ENCODE results near the gene NTRK3.
A peak's percentile ranks its signal among the peaks of the same experiment; 100 is the strongest.

NTRK3 gene

DNA sequence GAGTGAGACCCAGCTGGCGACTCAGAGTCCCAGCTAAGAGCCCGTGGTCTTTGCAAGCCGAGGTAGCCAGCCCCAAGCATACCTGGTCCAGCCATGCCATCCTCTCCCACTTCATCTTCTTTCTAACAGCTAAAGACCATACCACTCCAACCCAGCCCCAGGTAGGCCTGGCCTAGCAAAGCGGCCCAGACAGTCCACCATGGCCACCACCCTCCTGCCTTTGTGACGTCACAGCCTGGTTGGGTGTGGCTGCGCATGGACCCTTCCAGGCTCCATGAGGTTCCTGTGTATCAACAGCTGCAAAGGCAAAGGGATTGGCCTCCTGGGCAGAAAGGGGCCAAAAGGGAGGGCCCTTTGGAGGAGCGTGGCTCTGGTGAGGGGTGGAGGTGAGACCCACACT, 4.1 kb downstream of the NTRK3 start:
- H3K9me3 ChIP-seq (ENCODE audit: severe bottlenecking) = no peaks in the 10 kb centered on the region

DNA sequence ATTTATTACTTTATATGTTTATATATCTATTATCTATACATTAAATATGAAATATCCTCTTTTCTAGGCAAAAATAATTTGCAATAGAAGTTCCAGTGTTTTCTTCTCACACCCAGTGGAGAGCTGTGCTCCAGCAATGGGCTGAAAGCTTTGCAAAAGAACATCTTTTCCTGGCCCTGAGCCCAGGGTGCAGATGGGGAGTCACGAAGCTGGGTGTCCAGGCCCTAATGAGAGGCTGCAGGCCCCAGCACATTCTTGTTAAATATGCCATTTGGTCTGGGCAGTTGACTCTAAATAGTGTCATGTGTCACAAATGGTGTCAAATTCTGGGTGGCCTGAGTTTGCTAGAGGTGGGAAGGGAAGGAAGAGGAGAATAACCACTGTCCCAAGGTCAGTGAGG, 5.7 kb downstream of the NTRK3 start:
- TF ChIP-seq, protein P1, sequence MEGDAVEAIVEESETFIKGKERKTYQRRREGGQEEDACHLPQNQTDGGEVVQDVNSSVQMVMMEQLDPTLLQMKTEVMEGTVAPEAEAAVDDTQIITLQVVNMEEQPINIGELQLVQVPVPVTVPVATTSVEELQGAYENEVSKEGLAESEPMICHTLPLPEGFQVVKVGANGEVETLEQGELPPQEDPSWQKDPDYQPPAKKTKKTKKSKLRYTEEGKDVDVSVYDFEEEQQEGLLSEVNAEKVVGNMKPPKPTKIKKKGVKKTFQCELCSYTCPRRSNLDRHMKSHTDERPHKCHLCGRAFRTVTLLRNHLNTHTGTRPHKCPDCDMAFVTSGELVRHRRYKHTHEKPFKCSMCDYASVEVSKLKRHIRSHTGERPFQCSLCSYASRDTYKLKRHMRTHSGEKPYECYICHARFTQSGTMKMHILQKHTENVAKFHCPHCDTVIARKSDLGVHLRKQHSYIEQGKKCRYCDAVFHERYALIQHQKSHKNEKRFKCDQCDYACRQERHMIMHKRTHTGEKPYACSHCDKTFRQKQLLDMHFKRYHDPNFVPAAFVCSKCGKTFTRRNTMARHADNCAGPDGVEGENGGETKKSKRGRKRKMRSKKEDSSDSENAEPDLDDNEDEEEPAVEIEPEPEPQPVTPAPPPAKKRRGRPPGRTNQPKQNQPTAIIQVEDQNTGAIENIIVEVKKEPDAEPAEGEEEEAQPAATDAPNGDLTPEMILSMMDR (IDR thresholded peaks at IDR 0.05; ENCODE audit: poor library complexity, severe bottlenecking) = no peak
- Histone ChIP-seq H3K36me3 (ENCODE audit: low read depth) (no peaks in the 10 kb centered on the region), H3K4me1 (ENCODE audit: insufficient read depth, poor library complexity, severe bottlenecking) (no peaks in the 10 kb centered on the region), H3K9me3 (ENCODE audit: severe bottlenecking) (no peaks in the 10 kb centered on the region), H3K27ac (ENCODE audit: poor library complexity, severe bottlenecking) (no peak overlapping the region), H3K27me3 (ENCODE audit: insufficient read depth, poor library complexity, severe bottlenecking) (peaks cover 34% of the 10 kb centered on the region), H3K4me3 (ENCODE audit: severe bottlenecking) (no peak overlapping the region)
- DNase-seq (ENCODE audit: low spot score) (no peak), ATAC-seq (ENCODE audit: low read depth) (no peak)

More for the DNA sequence above, 4.1 kb downstream of the NTRK3 start:
- Histone ChIP-seq H3K4me3 (ENCODE audit: severe bottlenecking) (no peak overlapping the region), H3K27ac (ENCODE audit: poor library complexity, severe bottlenecking) (no peak overlapping the region), H3K27me3 (ENCODE audit: insufficient read depth, poor library complexity, severe bottlenecking) (peaks cover 47% of the 10 kb centered on the region), H3K36me3 (ENCODE audit: low read depth) (no peaks in the 10 kb centered on the region), H3K4me1 (ENCODE audit: insufficient read depth, poor library complexity, severe bottlenecking) (no peaks in the 10 kb centered on the region)
- ATAC-seq (ENCODE audit: low read depth) = no peak
- no peak for DNase-seq (ENCODE audit: low spot score)
- TF ChIP-seq, protein P1 (IDR thresholded peaks at IDR 0.05; ENCODE audit: poor library complexity, severe bottlenecking) = no peak

DNA sequence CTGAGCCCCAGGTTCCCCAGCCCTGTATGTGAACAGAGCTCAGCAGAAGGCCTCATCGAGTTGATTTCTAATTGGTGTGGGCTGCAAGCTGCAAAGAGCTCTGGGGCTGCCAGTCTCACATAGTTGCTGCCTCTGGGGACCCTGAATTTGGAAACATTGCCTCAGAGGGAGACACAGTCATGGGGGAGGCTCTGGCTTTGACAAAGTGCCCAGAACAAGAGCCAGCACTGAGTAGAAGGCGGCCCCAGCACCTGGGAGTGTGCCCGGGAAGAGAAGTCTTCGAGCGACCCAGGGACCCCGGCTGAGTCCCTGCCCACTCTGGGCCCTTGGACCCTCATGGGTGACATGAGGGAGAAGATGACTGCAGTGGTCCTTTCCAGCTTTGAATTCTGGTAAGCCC, 7.3 kb downstream of the NTRK3 start:
- ATAC-seq (ENCODE audit: low read depth) (no peak), DNase-seq (ENCODE audit: low spot score) (no peak)
- Histone ChIP-seq H3K9me3 (ENCODE audit: severe bottlenecking) (no peaks in the 10 kb centered on the region), H3K4me3 (ENCODE audit: severe bottlenecking) (no peak overlapping the region), H3K4me1 (ENCODE audit: insufficient read depth, poor library complexity, severe bottlenecking) (no peaks in the 10 kb centered on the region), H3K27me3 (ENCODE audit: insufficient read depth, poor library complexity, severe bottlenecking) (peaks cover 18% of the 10 kb centered on the region), H3K36me3 (ENCODE audit: low read depth) (no peaks in the 10 kb centered on the region), H3K27ac (ENCODE audit: poor library complexity, severe bottlenecking) (no peak overlapping the region)
- TF ChIP-seq, protein P1 (IDR thresholded peaks at IDR 0.05; ENCODE audit: poor library complexity, severe bottlenecking) = no peak

DNA sequence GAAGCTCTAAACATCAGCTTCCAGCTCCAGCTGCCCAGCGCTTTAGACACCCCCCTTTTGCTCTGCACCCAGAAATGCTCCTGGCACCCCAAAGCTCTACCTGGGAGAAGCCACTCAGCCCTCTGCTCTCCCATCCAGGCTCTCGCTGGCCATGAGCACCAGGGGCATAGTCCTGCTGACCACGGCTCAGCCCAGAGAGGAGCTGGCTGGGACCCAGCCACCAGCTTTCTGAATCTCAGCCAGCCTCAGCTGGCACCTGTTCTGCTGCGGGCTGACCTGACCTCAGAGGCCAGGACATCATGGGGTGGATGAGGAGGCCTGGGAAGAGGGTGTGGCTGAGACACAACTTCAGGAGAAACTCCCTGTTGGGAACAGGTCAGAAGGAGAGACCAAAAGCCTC, 8.6 kb downstream of the NTRK3 start:
- Histone ChIP-seq H3K36me3 (ENCODE audit: low read depth) (no peaks in the 10 kb centered on the region), H3K4me1 (ENCODE audit: insufficient read depth, poor library complexity, severe bottlenecking) (no peaks in the 10 kb centered on the region), H3K9me3 (ENCODE audit: severe bottlenecking) (no peaks in the 10 kb centered on the region), H3K27me3 (ENCODE audit: insufficient read depth, poor library complexity, severe bottlenecking) (peaks cover 5% of the 10 kb centered on the region), H3K27ac (ENCODE audit: poor library complexity, severe bottlenecking) (no peak overlapping the region), H3K4me3 (ENCODE audit: severe bottlenecking) (no peak overlapping the region)
- DNase-seq (ENCODE audit: low spot score) = no peak
- TF ChIP-seq, protein P1 (IDR thresholded peaks at IDR 0.05; ENCODE audit: poor library complexity, severe bottlenecking) = no peak
- ATAC-seq (ENCODE audit: low read depth) = no peak

DNA sequence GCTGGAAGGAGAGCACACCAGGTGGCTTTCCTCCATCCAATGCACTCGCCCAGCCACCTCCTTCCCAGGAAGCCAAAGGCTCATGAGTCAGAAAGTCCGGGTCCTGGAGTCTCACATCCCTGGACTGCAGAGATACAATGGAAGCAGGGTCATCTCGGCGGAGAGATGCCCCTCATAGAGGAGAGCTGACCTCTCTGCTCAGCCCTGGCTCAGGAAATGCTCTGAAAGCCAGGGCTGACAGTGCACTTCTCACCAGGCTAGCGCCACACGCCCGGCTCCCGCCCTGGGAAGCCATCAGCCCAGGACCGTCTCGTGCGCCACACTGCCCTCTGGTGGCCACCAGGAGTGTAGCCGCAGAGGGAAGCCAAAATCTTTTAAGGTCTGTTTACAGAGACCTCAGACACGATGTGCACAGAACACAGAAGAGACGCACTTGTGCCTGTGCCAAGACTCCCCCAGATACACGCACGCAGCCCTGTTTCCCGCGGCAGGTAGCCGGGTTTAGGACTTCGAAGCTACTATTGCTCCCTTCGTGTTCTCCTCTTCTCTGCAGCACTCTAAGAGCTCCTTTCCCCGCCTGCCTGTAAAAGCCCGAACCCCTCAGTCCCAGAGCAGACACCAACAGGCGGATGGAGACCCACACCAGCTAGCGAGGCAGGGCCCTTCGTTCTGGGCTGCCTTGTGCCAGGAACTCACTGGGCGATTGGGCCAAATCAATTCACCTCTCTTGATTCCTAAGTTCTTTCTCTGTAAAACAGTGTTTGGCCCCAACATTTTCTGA, 9.7 kb downstream of the NTRK3 start:
- H3K9me3 ChIP-seq (ENCODE audit: severe bottlenecking) = no peaks in the 10 kb centered on the region
- H3K27ac ChIP-seq (ENCODE audit: poor library complexity, severe bottlenecking) = no peak overlapping the region
- H3K4me1 ChIP-seq (ENCODE audit: insufficient read depth, poor library complexity, severe bottlenecking) = no peaks in the 10 kb centered on the region
- no peaks in the 10 kb centered on the region for H3K36me3 ChIP-seq (ENCODE audit: low read depth)
- TF ChIP-seq, protein P1 (IDR thresholded peaks at IDR 0.05; ENCODE audit: poor library complexity, severe bottlenecking) = peak; percentile 99
- DNase-seq (ENCODE audit: low spot score) = no peak
- peak; percentile 89 for ATAC-seq (ENCODE audit: low read depth)
- H3K4me3 ChIP-seq (ENCODE audit: severe bottlenecking) = no peak overlapping the region
- no peaks in the 10 kb centered on the region for H3K27me3 ChIP-seq (ENCODE audit: insufficient read depth, poor library complexity, severe bottlenecking)

All from RWPE2 (cell line).